ENCODE results near the gene SLC41A3.

Gene SLC41A3

GRCh38 chr3:126121074-126121473, 37.1 kb upstream of the SLC41A3 start:
- in situ Hi-C loops (cut with MboI; ENCODE audit: low sequenced_read_pairs) = no loop called here

GRCh38 chr3:126119976-126120375, 36.1 kb upstream of the SLC41A3 start:
- in situ Hi-C loops (cut with MboI; ENCODE audit: low sequenced_read_pairs) = no loop called here

- in situ Hi-C loops (cut with MboI; ENCODE audit: low sequenced_read_pairs) = no loop called here
These were observed 35.2 kb upstream of the SLC41A3 start for GRCh38 chr3:126119008-126119675.

GRCh38 chr3:126118591-126118990, 34.7 kb upstream of the SLC41A3 start:
- in situ Hi-C loops (cut with MboI; ENCODE audit: low sequenced_read_pairs) = no loop called here

GRCh38 chr3:126117786-126118185, 33.9 kb upstream of the SLC41A3 start:
- in situ Hi-C loops (cut with MboI; ENCODE audit: low sequenced_read_pairs) = no loop called here

- in situ Hi-C loops (cut with MboI; ENCODE audit: low sequenced_read_pairs) = no loop called here
These were observed 33.3 kb upstream of the SLC41A3 start for GRCh38 chr3:126117212-126117611.

- in situ Hi-C loops (cut with MboI; ENCODE audit: low sequenced_read_pairs) = no loop called here
These were observed 32.6 kb upstream of the SLC41A3 start for GRCh38 chr3:126116526-126116925.

- in situ Hi-C loops (cut with MboI; ENCODE audit: low sequenced_read_pairs) = no loop called here
These were observed 30.8 kb upstream of the SLC41A3 start for GRCh38 chr3:126114443-126115386.

- in situ Hi-C loops (cut with MboI; ENCODE audit: low sequenced_read_pairs) = no loop called here
These were observed 30.0 kb upstream of the SLC41A3 start for GRCh38 chr3:126113733-126114442.

- in situ Hi-C loops (cut with MboI; ENCODE audit: low sequenced_read_pairs) = no loop called here
These were observed 29.3 kb upstream of the SLC41A3 start for GRCh38 chr3:126113238-126113555.

- in situ Hi-C loops (cut with MboI; ENCODE audit: low sequenced_read_pairs) = no loop called here
These were observed 28.8 kb upstream of the SLC41A3 start for GRCh38 chr3:126112531-126113237.

- in situ Hi-C loops (cut with MboI; ENCODE audit: low sequenced_read_pairs) = no loop called here
These were observed 27.9 kb upstream of the SLC41A3 start for GRCh38 chr3:126111566-126112475.

- in situ Hi-C loops (cut with MboI; ENCODE audit: low sequenced_read_pairs) = no loop called here
These were observed 27.2 kb upstream of the SLC41A3 start for GRCh38 chr3:126111126-126111551.

- in situ Hi-C loops (cut with MboI; ENCODE audit: low sequenced_read_pairs) = no loop called here
These were observed 26.7 kb upstream of the SLC41A3 start for GRCh38 chr3:126110431-126111125.

GRCh38 chr3:126109880-126110235, 25.9 kb upstream of the SLC41A3 start:
- in situ Hi-C loops (cut with MboI; ENCODE audit: low sequenced_read_pairs) = no loop called here

- in situ Hi-C loops (cut with MboI; ENCODE audit: low sequenced_read_pairs) = no loop called here
These were observed 25.4 kb upstream of the SLC41A3 start for GRCh38 chr3:126109146-126109879.

GRCh38 chr3:126108676-126109050, 24.7 kb upstream of the SLC41A3 start:
- in situ Hi-C loops (cut with MboI; ENCODE audit: low sequenced_read_pairs) = no loop called here

- in situ Hi-C loops (cut with MboI; ENCODE audit: low sequenced_read_pairs) = no loop called here
These were observed 24.2 kb upstream of the SLC41A3 start for GRCh38 chr3:126107957-126108675.

Measured in hTERT RPE-1 (cell line).